ENCODE measurements around the gene SLC35D3.
"Not testable (repeated sequence)": the region's sequence is repeated elsewhere in the genome, so short reads cannot be mapped to it uniquely, and the experiment has no call there.

The SLC35D3 gene, protein sequence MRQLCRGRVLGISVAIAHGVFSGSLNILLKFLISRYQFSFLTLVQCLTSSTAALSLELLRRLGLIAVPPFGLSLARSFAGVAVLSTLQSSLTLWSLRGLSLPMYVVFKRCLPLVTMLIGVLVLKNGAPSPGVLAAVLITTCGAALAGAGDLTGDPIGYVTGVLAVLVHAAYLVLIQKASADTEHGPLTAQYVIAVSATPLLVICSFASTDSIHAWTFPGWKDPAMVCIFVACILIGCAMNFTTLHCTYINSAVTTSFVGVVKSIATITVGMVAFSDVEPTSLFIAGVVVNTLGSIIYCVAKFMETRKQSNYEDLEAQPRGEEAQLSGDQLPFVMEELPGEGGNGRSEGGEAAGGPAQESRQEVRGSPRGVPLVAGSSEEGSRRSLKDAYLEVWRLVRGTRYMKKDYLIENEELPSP

DNA sequence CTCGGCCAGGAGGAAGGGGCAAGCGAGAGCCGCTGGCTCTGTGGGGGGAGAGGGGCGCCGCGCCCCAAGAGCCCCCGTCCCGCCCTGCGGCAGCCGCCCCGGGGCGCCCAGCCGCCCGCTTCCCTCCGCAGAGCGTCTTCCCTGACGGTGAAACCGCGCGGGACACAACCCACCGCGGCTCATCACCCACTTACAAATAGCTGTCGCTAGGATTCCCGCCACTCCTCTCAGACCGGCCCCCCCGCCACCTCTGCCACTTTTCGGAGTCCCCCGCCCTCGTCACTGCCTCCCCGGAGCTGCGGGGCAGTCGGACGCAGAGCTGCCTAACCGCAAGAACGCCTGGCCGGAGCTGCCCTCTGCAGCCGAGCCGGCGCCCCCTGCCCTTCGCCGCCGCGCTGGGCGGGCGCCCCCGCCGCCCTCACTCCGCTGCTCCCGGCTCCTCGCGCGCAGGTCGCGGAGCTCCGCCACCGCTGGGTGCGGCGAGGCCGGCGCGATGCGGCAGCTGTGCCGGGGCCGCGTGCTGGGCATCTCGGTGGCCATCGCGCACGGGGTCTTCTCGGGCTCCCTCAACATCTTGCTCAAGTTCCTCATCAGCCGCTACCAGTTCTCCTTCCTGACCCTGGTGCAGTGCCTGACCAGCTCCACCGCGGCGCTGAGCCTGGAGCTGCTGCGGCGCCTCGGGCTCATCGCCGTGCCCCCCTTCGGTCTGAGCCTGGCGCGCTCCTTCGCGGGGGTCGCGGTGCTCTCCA, at the start of gene SLC35D3:
SLC35D3 (plus strand) TSS at position 366 of the 749 bp plus-strand sequence; CDS start at position 494, 128 bp downstream.
- peak; percentile 24 for DNase-seq

DNA sequence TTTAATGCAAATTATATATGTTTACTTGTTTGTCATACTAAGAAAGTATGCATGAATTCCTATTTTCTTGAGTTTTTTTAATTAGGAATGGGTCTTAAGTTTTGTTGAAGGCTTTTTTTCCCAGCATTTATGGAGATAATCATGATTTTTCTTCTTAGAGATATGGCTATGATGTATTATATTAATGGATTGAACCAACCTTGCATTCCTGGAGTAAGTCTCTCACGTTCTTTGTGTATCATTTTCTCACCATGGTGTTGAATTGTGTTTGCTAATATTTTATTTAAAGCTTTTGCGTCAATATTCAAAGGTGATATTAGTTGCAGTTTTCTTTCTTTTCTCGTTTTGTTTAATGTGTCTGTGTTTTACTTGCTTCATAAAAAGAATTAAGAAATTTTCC, 48.4 kb upstream of the SLC35D3 start:
- peak; percentile 27 for DNase-seq

DNA sequence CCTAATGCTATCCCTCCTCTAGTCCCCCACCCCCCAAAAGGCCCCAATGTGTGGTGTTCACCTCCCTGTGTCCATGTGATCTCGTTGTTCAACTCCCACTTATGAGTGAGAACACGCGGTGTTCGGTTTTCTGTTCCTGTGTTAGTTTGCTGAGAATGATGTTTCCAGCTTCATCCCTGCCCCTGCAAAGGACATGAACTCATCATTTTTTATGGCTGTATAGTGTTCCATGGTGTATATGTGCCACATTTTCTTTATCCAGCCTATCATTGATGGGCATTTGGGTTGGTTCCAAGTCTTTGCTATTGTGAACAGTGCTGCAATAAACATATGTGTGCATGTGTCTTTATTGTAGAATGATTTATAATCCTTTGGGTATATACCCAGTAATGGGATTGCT, 45.6 kb upstream of the SLC35D3 start:
- DNase-seq, result not testable (repeated sequence)

DNA sequence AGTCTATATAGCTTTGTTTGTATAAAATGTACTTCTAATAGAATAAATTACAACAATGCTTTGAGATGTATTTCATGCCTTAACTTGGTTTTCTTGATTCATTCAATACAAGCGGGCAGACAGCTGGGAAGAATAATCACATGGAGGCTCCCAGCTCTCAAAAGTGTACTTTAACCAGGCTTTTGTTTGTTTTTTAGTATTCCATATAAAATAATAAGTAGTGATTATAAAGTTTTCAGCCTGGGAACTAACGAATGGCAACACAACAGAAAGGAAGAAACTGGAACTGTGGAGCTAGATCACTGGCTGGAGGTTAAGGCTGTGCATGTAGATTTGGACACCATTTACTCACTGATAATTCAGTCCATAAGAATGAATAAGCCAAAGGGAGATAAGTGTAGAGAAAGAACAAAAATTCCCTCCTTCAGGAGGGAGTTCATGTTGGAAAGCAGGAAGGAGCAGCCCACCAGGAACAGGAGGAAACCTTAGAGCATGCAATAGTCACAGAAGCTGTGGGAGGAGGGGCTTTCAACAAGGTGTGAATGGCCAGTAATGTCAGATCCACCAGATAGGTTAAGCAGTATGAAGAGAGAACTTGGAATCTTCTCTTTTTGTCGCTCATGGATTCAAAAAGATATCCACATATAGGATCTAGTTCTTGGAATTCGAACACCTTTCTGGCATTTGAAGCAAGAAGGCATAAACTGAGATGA, 41.2 kb upstream of the SLC35D3 start:
- DNase-seq, result no peak

DNA sequence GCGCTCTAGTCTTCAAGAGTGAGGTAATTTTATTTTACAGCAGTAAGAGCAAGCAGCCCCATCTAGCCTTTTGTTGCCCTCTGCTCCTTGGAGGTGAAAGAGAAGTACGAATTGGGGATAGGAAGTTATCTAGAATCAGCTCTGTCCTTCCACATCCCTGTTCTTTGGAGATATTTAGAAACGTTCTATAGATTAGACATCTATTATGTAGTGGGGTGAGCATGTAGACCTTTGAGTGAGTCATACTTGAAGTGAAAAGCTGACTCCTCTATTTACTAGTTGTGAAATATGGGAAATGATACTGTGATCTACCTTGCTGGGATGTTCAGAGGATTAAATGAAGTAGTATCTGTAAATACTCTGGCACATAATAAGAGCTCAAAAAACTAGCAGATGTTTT, 36.0 kb upstream of the SLC35D3 start:
- DNase-seq, result peak; percentile 52

DNA sequence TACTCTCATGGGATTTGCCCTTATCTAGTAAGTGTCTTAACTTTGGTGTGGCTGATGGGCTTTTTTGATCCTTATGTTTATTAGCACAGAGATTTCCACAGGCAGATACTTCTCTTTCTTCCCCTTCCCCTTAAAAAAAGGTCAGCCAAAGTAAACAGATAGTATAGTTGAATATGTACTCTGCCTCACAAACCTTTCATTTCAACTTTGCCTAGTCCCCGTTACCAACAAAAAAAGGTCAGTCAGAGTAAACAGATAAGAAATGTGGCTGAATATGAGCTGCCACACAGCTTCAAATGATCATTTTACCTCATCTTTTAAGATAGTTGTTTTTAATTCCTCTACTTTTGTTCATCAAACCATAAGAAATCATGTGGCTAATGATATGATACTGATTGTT, 34.1 kb upstream of the SLC35D3 start:
- DNase-seq, result no peak

DNA sequence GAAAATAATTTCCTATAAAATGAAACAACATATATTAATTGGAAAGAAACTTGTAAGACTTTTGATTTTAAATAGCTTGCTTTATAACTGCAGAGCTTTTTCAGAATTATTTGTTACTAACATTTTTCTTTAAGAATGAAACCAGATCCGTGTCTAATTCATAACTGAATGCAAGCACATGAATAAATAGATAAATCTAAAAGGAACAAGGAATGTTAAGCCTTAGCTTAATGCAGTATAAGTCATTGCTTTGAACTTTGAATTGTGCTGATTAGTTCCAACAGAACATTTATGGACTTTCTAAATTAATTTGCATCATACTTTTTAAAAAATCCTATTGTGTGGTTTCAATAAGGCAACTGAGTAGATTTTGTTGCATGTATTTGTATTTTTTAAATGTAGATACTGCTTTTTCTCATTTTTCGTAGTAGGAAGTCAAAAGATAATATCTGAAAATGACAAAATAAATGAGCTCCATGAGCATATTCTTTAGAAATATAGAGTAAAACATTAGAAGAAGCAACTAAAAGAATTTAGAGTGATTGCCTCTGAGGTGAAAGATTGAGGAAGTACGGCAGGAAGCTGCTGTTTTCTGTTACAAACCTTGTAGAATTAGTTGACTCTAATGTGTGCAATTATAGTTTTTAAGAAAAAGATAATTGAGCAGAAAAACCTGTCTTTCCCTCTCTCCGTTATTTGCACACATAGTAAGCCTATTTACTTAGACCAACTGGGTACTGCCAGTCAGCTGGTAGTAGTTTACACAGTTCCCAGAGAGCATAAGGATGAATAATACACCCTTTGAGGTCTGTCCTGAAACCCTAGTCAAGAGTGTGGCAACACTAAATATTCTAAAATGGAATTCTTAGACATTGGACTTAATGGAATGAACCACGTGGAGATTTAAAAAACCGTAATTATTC, 32.6 kb upstream of the SLC35D3 start:
- no peak for DNase-seq

DNA sequence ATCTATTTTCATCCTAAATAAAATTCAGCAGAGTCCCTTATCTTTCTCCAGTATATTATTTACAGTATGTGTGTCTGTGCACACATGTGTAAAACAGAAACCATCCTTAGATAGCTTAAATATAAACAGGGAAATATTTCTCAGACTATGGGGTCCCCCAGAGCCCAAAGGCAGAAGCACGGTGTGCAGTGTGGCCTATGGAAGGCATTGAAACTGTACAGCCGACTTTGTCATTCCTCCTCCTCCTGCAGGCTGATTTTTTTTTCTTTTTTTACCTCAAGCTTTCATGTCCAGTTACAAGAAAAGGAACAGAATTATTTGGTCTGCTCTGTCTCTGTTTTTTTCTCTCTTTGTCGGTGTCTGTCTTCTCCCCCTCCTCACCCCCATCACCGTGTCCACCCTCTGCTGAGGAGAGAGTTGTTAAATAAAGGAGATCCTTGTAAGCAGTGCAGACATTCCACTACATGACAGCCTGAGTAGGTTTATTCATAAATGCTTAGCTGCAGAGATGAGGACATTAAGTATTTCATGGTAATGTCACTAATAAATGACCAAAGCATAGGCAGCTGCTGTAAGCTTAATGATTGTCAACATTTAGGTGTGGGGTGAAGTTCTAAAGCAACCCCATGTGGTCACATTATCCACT, 31.8 kb upstream of the SLC35D3 start:
- no peak for DNase-seq

DNA sequence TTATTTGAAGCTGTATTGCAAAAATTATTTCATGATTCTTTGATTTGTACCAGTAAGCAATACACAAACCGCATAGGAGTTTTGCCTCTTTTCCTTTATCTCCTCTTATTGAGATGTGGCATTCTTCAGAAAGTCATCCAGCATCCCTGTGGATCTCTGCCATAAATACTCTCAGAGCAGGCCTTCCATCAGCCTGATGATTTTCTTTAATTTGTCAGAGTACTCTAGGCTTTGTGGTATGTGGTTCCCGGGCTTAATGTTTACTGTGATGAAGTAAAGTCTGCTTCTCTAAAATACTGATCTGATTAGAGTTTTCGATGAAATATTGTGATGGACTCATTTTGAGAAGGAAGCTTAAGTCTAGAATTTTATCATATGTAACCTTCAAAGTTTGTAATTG, 31.1 kb upstream of the SLC35D3 start:
- no peak for DNase-seq

DNA sequence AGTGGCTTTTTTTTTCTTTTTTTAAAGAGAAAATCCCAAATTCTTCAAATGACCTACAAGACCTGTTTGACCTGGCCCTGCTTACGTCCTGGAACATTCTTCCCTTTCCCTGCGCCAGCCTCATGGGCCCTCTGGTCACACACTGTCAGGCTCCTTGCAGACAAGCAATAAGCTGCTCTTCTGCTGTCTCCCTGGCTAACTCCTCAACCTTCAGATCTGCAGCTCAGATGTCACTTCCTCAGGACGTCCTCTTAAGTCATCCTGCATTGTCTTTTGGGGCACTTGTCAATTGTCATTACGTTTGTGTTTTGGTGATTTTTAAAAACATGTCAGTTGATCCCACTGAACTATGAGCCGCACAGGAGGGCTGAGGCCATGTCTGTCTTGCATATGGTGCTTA, 28.9 kb upstream of the SLC35D3 start:
- no peak for DNase-seq

DNA sequence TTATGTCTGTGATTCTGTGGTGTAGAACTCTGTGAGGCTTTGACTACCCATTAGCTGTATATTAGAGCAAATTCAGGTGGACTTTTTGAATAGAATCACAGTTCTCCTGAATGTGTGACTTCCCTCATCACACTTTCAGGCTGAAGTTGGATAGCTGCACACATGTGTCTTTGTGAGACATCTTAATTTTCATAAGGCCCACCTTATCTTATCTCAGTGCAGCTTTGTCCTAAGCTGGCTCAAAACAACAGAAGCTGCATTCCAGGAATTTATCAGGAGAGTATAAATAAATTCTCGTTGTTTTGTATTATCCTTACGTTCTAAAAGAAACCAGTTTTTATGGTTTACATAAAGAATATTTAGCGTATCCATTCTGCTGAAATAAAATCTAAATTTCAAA, 26.2 kb upstream of the SLC35D3 start:
- DNase-seq, result peak; percentile 69

DNA sequence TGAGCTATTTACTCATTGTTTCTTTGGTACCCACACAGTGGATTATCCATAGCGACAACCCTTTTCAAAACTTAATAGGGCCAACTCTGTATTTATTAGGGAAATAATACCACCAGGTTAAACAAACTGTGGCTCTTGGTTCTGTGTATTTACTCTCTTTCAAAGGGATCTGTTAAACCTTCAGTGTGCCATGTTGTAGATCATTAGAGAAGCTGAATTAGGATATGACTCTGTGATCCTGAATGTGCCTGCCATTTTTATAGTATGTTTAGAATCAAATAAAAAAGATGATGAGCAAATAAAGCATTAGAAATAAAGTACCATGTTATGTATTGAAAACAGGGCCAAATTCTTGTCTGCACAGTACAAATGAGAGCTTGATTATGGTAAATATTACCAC, 25.0 kb upstream of the SLC35D3 start:
- no peak for DNase-seq

DNA sequence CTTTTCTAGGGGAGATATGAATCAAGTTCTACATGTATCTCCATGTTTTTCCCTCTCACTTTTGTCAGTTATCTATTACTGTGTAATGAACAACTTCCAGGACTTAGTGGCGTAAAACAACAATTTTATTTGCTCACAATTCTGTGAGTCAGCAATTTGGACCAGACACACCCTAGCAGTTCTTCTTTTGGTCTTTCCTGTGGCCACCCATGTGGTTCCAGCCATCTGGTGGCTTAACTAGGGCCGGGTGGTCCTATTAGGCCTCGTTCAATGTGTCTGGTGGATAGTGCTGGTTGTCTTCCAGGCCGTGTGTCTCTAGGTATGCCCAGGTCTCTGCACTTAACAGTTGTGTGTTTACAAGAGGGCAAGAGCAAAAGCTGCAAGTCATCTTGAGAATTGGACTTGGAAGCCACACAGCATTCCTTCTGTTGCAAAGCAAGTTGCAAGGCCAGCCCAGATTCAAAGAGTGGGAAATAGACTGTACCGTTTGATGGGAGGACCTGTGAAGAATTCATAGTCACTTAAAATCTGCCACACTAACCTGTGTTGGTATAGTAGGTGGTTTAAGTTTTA, 20.8 kb upstream of the SLC35D3 start:
- peak; percentile 45 for DNase-seq

DNA sequence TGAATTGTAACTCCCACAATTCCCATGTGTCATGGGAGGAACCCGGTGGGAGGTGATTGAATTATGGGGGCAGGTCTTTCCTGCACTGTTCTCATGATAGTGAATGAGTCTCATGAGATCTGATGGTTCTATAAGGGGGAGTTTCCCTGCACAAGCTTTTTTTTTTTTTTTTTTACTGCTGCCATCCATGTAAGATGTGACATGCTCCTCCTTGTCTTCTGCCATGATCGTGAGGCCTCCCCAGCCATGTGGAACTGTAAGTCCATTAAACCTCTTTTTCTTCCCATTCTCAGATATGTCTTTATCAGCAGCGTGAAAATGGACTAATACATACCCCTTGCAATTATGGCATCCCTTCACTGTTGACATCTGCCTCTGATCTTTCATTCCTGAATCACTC, 17.6 kb upstream of the SLC35D3 start:
- not testable (repeated sequence) for DNase-seq

DNA sequence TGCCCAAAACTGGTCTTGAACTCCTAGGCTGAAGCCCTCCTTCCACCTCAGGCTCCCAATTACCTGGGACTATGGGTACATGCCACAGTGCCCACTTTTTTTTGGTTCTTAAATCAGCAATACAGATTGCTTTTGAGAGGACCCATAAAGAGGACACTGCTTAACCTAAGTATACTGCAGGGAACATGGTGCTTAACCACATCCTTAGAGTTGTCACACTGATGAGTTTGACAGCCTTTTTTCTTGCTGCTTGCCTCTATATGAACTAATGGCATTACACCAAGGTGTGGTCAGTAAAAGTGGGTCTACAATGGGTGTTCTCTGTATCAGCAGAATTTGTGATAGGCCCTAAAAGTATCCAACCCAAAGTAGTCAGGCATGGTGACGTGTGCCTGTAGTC, 7.2 kb upstream of the SLC35D3 start:
- DNase-seq, result no peak

DNA sequence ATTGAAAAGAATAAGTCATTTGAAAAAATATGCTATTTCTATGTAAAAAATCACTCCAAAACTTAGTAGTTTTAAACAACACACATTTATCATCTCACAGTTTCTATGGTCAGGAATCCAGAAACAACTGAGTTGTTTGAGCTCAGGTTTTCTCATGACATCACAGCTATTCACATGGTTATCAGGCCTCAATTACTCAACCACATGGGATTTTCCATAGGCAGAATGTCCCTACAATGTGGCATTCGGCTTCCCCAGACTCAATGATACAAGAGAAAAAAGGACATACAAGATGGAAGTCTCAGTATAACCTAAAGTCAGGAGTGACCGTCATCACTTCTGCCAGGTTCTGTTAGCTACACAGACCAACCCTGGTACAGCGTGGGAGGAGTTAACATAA, 3.4 kb upstream of the SLC35D3 start:
- DNase-seq, result no peak

DNA sequence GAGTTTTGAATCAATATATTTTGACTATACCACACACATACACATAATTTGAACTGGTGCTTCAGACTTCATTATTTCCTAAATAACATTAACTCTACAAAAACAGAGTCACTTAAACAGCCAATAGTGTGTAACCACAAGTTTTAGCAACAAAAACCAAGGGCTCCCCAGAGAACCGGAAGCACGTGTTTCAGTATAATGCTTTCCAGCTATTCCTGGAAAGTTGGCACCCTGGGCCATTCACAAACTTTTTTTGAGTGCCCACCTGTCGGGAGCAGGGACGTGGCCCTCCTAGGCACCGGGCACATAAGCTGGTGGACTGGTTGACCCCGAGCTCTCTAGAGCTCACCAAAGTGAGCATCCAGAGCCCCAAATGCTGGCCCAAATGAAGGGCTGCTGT, 1.9 kb upstream of the SLC35D3 start:
- no peak for DNase-seq

DNA sequence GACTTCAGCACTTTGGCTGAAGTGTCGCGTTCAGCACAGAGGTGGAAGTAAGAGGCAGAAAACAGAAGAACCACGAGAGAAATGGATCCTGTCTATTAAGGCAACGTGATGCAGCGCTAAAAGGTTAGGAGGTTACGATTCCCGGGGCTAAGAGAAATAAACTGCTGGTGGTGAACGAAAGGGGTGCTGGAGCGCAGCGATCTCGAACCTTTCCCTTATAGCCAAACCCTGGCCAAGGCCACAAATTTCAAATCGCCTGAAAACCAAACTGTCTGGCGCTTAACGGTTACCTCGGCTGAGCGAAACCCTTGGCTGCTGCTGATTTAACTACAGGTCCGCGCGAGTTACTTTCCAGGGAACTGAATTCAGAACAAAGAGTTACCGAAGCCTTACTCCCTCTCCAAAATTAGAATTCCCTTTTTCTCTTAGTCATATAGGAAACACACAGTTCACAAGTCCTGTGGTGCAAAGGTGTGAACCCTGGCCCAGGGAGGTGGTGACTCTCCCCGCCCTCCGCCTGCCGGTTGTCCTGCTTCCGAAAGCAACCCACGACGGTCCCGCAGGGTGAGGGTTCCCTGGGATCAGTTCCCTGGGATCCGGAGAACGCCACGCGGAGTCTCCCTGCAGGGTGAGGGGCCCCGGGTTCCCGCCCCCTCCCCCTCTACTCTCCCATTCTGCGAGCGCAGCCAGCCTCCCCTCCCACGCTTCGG, 1.3 kb upstream of the SLC35D3 start:
- peak; percentile 15 for DNase-seq

DNA sequence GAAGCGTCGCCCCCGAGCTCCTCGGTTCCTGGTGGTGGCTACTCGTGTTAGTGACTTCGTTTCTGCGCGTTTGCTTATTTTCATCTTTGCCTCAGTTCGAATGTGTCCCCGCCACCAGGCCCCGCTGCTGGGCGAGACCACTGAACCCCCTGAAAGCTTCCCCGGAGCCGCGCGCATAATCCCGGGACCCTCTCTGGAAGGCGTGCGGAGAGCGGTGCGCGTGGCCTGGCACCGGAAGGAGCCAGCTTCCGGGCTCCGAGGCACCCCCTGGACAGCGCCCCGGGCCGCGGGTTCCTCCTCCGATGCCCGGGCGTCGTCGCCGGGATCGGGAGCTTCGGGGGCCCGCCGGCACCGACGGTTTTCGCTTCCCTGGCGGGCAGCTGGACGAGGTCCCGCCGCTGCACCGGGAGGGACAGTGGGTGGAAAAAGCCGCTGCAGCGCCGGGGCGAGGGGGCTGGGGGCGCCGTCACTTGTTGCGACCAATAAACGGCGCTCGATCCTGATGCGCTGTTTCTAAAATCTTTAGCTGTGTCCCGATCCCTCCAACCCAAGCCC, 643 bp upstream of the SLC35D3 start:
- DNase-seq, result no peak

DNA sequence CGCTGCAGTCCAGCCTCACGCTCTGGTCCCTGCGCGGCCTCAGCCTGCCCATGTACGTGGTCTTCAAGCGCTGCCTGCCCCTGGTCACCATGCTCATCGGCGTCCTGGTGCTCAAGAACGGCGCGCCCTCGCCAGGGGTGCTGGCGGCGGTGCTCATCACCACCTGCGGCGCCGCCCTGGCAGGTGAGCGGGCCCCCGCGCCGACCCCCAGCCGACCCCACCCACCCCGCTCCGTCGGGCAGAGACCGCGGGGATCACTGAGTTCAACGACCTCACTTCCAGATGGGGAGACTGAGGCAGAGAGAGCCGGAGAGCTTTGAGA, 545 bp downstream of the SLC35D3 start:
- DNase-seq, result no peak

Data from hematopoietic multipotent progenitor cell treated with erythropoietin and hydrocortisone succinate and interleukin-3 and kit ligand, for 8 days (in vitro differentiated cells).